ENCODE results near the gene CFAP58. TPM values are rescaled to one million over a fixed set of nuclear protein-coding genes. Genes with fewer than 3 reads are reported as not detected.

The CFAP58 gene
- total and polyA plus RNA-seq, 7 experiments from 2014 or later: 0.17 TPM; not detected in 6

DNA sequence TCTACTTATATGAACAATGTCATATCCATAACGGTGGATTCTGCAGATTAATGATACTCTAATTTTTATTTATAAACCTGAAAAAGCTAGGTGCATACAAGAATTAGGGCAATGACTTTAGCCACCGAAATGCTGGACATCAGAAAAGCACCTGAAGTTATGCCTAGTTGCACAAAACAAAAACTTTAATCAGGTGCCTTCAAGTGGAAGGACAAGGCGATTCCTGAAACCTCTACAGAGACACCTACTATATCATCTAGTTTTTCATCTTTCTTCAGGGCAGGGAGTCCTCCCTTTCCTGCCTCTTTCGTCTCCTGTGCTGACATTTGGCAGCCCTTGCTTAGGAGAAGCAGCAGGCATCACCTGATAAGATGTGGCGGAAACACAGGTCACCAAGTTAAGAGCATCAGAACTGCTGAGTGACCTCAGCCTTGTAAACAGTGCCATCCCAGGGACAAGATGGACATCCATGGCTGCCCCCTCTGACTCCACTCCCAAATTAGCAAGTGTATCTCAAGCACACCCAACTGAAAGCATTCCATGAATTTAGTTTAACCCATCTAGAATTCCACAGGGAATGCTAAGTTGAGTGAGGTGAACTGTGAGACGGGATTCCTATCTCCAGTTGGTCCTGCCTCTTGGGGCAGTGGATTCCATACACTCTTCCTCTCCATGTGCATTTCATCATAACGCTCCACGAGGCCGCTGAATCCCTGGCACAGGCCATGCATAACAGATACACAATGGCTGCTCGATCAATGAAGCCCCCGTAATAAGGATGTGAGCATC is 21.2 kb upstream of the CFAP58 start:
- no peak for DNase-seq
- CTCF ChIA-PET: interaction anchor here (1.0 kb wide), 1 partner anchor 11 kb away, joined by 3 read pairs; no protein-coding TSS in a partner anchor
- H3K27ac Mint-ChIP-seq: peak overlapping the region; percentile 58 to 99 (median 96)
- peak overlapping the region in 9 of 10 donors; percentile 58 to 99 (median 79) for H3K4me3 Mint-ChIP-seq
- no peaks in the 10 kb centered on the region for H3K27me3 Mint-ChIP-seq
- Histone ChIP-seq H3K36me3 (ENCODE audit: control insufficient read depth in 2 of 3, insufficient read depth in 3 of 3, low read length in 3 of 3) (no peaks in the 10 kb centered on the region), H3K9me3 (ENCODE audit: control insufficient read depth in 2 of 3, low read length in 3 of 3) (no peaks in the 10 kb centered on the region), H3K27ac (ENCODE audit: low read depth, low read length) (peak overlapping the region; percentile 94), H3K27me3 (ENCODE audit: control insufficient read depth in 2 of 2, insufficient read depth in 2 of 2, low read length in 2 of 2) (no peaks in the 10 kb centered on the region), H3K4me3 (ENCODE audit: low read length) (no peak overlapping the region), H3K4me1 (ENCODE audit: control insufficient read depth in 2 of 2, insufficient read depth in 2 of 2, low read length in 2 of 2) (peaks cover 50 to 88% of the 10 kb centered on the region in 2 donors)
- intact Hi-C loops (cut with micrococcal nuclease): loop anchor here in 1 of 2 donors (1.0 kb wide), 1 partner anchor 10 kb away; no protein-coding TSS in a partner anchor
- H3K4me1 Mint-ChIP-seq: peaks cover 71 to 95% (median 88%) of the 10 kb centered on the region in 7 donors
- POLR2A ChIA-PET: interaction anchor here (2.8 to 5.9 kb wide), 2 partner anchors 11 to 26 kb away, joined by 12 to 44 read pairs; no protein-coding TSS in a partner anchor
- H3K36me3 Mint-ChIP-seq: peaks cover 0 to 13% (median 0%) of the 10 kb centered on the region in 5 donors
- ATAC-seq: no peak
- peaks cover 0 to 4% (median 0%) of the 10 kb centered on the region in 11 donors for H3K9me3 Mint-ChIP-seq

GRCh38 chr10:104333032-104333727 is 20.5 kb upstream of the CFAP58 start:
- DNase-seq: peak in 8 of 9 donors; percentile 48 to 91 (median 85)
- peaks cover 0 to 7% (median 0%) of the 10 kb centered on the region in 3 experiments for H3K36me3 ChIP-seq (ENCODE audit: control insufficient read depth in 2 of 3, insufficient read depth in 3 of 3, low read length in 3 of 3)
- no peaks in the 10 kb centered on the region for H3K27me3 ChIP-seq (ENCODE audit: control insufficient read depth in 2 of 2, insufficient read depth in 2 of 2, low read length in 2 of 2)
- H3K4me1 ChIP-seq (ENCODE audit: control insufficient read depth in 2 of 2, insufficient read depth in 2 of 2, low read length in 2 of 2): peaks cover 42 to 81% of the 10 kb centered on the region in 2 donors
- H3K27ac ChIP-seq (ENCODE audit: low read depth, low read length): peak overlapping the region; percentile 94
- CTCF ChIA-PET: no interaction called here
- intact Hi-C loops (cut with micrococcal nuclease): loop anchor here in 1 of 2 donors (1.0 kb wide), 1 partner anchor 11 kb away; no protein-coding TSS in a partner anchor
- H3K27me3 Mint-ChIP-seq: no peaks in the 10 kb centered on the region
- no peak overlapping the region for H3K4me3 ChIP-seq (ENCODE audit: low read length)
- peak overlapping the region; percentile 58 to 99 (median 96) for H3K27ac Mint-ChIP-seq
- peak; percentile 63 for ATAC-seq
- peak overlapping the region; percentile 58 to 99 (median 77) for H3K4me3 Mint-ChIP-seq
- H3K36me3 Mint-ChIP-seq: peaks cover 0 to 13% (median 0%) of the 10 kb centered on the region in 5 donors
- peaks cover 0 to 4% (median 0%) of the 10 kb centered on the region in 11 donors for H3K9me3 Mint-ChIP-seq
- peaks cover 64 to 88% (median 81%) of the 10 kb centered on the region in 7 donors for H3K4me1 Mint-ChIP-seq
- no peaks in the 10 kb centered on the region for H3K9me3 ChIP-seq (ENCODE audit: control insufficient read depth in 2 of 3, low read length in 3 of 3)
- POLR2A ChIA-PET: interaction anchor here (4.3 kb wide), 1 partner anchor 12 kb away, joined by 27 read pairs; no protein-coding TSS in a partner anchor

- intact Hi-C loops (cut with micrococcal nuclease): loop anchor here in 1 of 2 donors (1.0 kb wide), 1 partner anchor 12 kb away; no protein-coding TSS in a partner anchor
- H3K27ac ChIP-seq (ENCODE audit: low read depth, low read length): peak overlapping the region; percentile 94
These were observed 19.8 kb upstream of the CFAP58 start for GRCh38 chr10:104333728-104334373.

DNA sequence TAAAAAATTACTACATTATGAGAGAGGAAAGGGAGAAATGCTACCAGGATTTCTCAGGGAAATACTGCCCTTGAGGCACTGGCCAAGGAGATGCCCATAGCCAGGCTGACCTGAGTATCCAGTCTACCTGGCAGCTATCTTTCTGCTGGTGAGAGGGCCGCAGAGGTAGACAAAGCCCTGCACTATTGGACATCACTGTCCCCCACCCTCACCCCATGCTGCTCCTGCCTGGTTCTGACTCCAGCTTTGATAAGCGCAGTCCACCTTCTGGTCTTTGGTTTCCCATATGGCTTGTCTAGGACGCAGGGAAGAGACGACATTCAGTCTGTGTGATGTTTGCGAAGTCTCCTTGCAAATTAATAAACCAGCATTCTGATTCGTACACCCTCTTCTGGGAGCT is 19.1 kb upstream of the CFAP58 start:
- H3K36me3 ChIP-seq (ENCODE audit: control insufficient read depth in 2 of 3, insufficient read depth in 3 of 3, low read length in 3 of 3): peaks cover 0 to 10% (median 0%) of the 10 kb centered on the region in 3 experiments
- peak overlapping the region; percentile 94 for H3K27ac ChIP-seq (ENCODE audit: low read depth, low read length)
- Mint-ChIP-seq H3K4me3 (peak overlapping the region in 9 of 10 donors; percentile 77 to 100 (median 96)), H3K9me3 (no peaks in the 10 kb centered on the region), H3K27me3 (peaks cover 0 to 2% (median 0%) of the 10 kb centered on the region in 5 donors), H3K36me3 (peaks cover 0 to 13% (median 0%) of the 10 kb centered on the region in 5 donors), H3K4me1 (peaks cover 50 to 87% (median 76%) of the 10 kb centered on the region in 7 donors), H3K27ac (peak overlapping the region in 8 of 9 donors; percentile 92 to 99 (median 97))
- peaks cover 37 to 69% of the 10 kb centered on the region in 2 donors for H3K4me1 ChIP-seq (ENCODE audit: control insufficient read depth in 2 of 2, insufficient read depth in 2 of 2, low read length in 2 of 2)
- DNase-seq (peak in 1 of 9 donors; percentile 4), ATAC-seq (no peak)
- intact Hi-C loops (cut with micrococcal nuclease): no loop called here
- ChIA-PET CTCF (interaction anchor here (0.9 to 6.3 kb wide), 5 partner anchors 17 to 45 kb away, joined by 3 to 58 read pairs (median 8); partner anchors contain the start of gene CFAP58), POLR2A (interaction anchor here (0.7 to 6.1 kb wide), 6 partner anchors 10 to 61 kb away, joined by 3 to 78 read pairs (median 6); no protein-coding TSS in a partner anchor)
- no peaks in the 10 kb centered on the region for H3K27me3 ChIP-seq (ENCODE audit: control insufficient read depth in 2 of 2, insufficient read depth in 2 of 2, low read length in 2 of 2)
- H3K9me3 ChIP-seq (ENCODE audit: control insufficient read depth in 2 of 3, low read length in 3 of 3): no peaks in the 10 kb centered on the region
- H3K4me3 ChIP-seq (ENCODE audit: low read length): no peak overlapping the region

More at GRCh38 chr10:104333728-104334373, 19.8 kb upstream of the CFAP58 start:
- no peaks in the 10 kb centered on the region for H3K27me3 ChIP-seq (ENCODE audit: control insufficient read depth in 2 of 2, insufficient read depth in 2 of 2, low read length in 2 of 2)
- H3K9me3 ChIP-seq (ENCODE audit: control insufficient read depth in 2 of 3, low read length in 3 of 3): no peaks in the 10 kb centered on the region
- no peak overlapping the region for H3K4me3 ChIP-seq (ENCODE audit: low read length)
- ATAC-seq (no peak), DNase-seq (no peak)
- H3K36me3 Mint-ChIP-seq: peaks cover 0 to 13% (median 0%) of the 10 kb centered on the region in 5 donors
- H3K27me3 Mint-ChIP-seq: peaks cover 0 to 2% (median 0%) of the 10 kb centered on the region in 5 donors
- peak overlapping the region; percentile 58 to 99 (median 77) for H3K4me3 Mint-ChIP-seq
- ChIA-PET CTCF (interaction anchor here (0.9 to 6.3 kb wide), 5 partner anchors 17 to 45 kb away, joined by 3 to 58 read pairs (median 8); partner anchors contain the start of gene CFAP58), POLR2A (interaction anchor here (1.4 to 6.1 kb wide), 4 partner anchors 11 to 38 kb away, joined by 3 to 78 read pairs (median 18); no protein-coding TSS in a partner anchor)
- H3K36me3 ChIP-seq (ENCODE audit: control insufficient read depth in 2 of 3, insufficient read depth in 3 of 3, low read length in 3 of 3): peaks cover 0 to 10% (median 0%) of the 10 kb centered on the region in 3 experiments
- peaks cover 38 to 76% of the 10 kb centered on the region in 2 donors for H3K4me1 ChIP-seq (ENCODE audit: control insufficient read depth in 2 of 2, insufficient read depth in 2 of 2, low read length in 2 of 2)
- H3K4me1 Mint-ChIP-seq: peaks cover 57 to 87% (median 78%) of the 10 kb centered on the region in 7 donors
- peaks cover 0 to 1% (median 0%) of the 10 kb centered on the region in 11 donors for H3K9me3 Mint-ChIP-seq
- peak overlapping the region; percentile 58 to 99 (median 96) for H3K27ac Mint-ChIP-seq

- ChIA-PET CTCF (interaction anchor here (0.7 to 6.3 kb wide), 6 partner anchors 16 to 46 kb away, joined by 3 to 58 read pairs (median 6); partner anchors contain the start of gene CFAP58), POLR2A (interaction anchor here (0.7 to 6.1 kb wide), 7 partner anchors 10 to 62 kb away, joined by 3 to 78 read pairs (median 4); no protein-coding TSS in a partner anchor)
- Histone ChIP-seq H3K9me3 (ENCODE audit: control insufficient read depth in 2 of 3, low read length in 3 of 3) (no peaks in the 10 kb centered on the region), H3K36me3 (ENCODE audit: control insufficient read depth in 2 of 3, insufficient read depth in 3 of 3, low read length in 3 of 3) (peaks cover 0 to 10% (median 0%) of the 10 kb centered on the region in 3 experiments), H3K27me3 (ENCODE audit: control insufficient read depth in 2 of 2, insufficient read depth in 2 of 2, low read length in 2 of 2) (no peaks in the 10 kb centered on the region), H3K4me1 (ENCODE audit: control insufficient read depth in 2 of 2, insufficient read depth in 2 of 2, low read length in 2 of 2) (peaks cover 31 to 64% of the 10 kb centered on the region in 2 donors), H3K27ac (ENCODE audit: low read depth, low read length) (peak overlapping the region; percentile 94), H3K4me3 (ENCODE audit: low read length) (peak overlapping the region; percentile 11)
- Mint-ChIP-seq H3K4me1 (peaks cover 52 to 87% (median 76%) of the 10 kb centered on the region in 7 donors), H3K27me3 (peaks cover 0 to 4% (median 0%) of the 10 kb centered on the region in 5 donors), H3K36me3 (peaks cover 0 to 13% (median 0%) of the 10 kb centered on the region in 5 donors), H3K4me3 (peak overlapping the region; percentile 77 to 100 (median 96)), H3K27ac (peak overlapping the region; percentile 51 to 99 (median 96)), H3K9me3 (no peaks in the 10 kb centered on the region)
- ATAC-seq: no peak
- intact Hi-C loops (cut with micrococcal nuclease): loop anchor here in 1 of 2 donors (5.0 kb wide), 1 partner anchor 213 kb away; the partner anchor contains the start of gene SFR1
- DNase-seq: peak in 2 of 9 donors; percentile 19 to 44
These were observed 18.5 kb upstream of the CFAP58 start for GRCh38 chr10:104334965-104335650.

Measured in naive thymus-derived CD4-positive, alpha-beta T cell (primary cell).